NCI-H1092 (cell line): Measurements from ENCODE around the gene ARAF.

Experiments used
- DNase-seq: peaks from one replicate; lab custom pipeline; 2025; lab: John Stamatoyannopoulos, UW

ARAF gene

DNA sequence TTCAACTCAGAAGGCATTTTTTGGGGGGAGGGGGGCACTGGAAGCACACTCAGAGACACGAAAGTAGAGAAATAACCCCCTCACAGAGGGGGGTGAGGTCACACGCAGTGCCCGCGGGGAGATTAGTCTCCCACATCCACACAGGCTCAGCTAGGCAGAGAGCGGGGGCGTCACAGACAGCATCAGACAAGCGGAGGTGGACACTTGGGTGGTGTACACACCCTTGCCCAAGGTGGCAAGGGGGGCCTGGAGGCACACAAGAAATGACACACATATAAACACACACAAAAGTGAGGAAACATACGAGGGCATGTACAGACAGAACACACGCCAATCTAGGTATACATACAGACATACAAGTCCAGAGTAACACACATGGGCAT is 59.3 kb downstream of the ARAF start:
- DNase-seq = no peak
